Fibroblast of lung (primary cell): ENCODE measurements around the gene FAM180A. TPM values are rescaled to one million over a fixed set of nuclear protein-coding genes. Genes with fewer than 3 reads are reported as not detected.

Experiments
- DNase-seq, 2 donors: peaks; one replicate each; pipeline versions ENCODE4 v3.0.0 to v3.0.0-alpha.2; 2010; ENCODE audit warnings: low read depth in 2 of 2
- H2AFZ ChIP-seq: 2 replicates; pipeline ENCODE4 v1.5.1; 2012; ENCODE audit warnings: low read length, control low read depth, inconsistent platforms
- H3K27ac ChIP-seq: 2 replicates; pipeline ENCODE4 v1.5.1; 2011; ENCODE audit warnings: low read length, control low read depth; ENCODE audit not compliant: insufficient read depth
- H3K27me3 ChIP-seq: 2 replicates; pipeline ENCODE4 v1.5.1; 2011; ENCODE audit warnings: mild to moderate bottlenecking, low read length; ENCODE audit not compliant: control insufficient read depth, insufficient read depth
- H3K36me3 ChIP-seq: 2 replicates; pipeline ENCODE4 v1.5.1; 2011; ENCODE audit warnings: low read length; ENCODE audit not compliant: control insufficient read depth, insufficient read depth
- H3K4me1 ChIP-seq: 2 replicates; pipeline ENCODE4 v1.5.1; 2011; ENCODE audit warnings: low read length; ENCODE audit not compliant: control insufficient read depth, insufficient read depth; ENCODE audit errors: extremely low read depth
- H3K4me2 ChIP-seq: 2 replicates; pipeline ENCODE4 v1.5.1; 2011; ENCODE audit warnings: low read length, control low read depth; ENCODE audit not compliant: insufficient read depth; ENCODE audit errors: extremely low read depth
- H3K4me3 ChIP-seq, 4 experiments: fragments of 200-600 bp in 1 of 4; sonication (generic) in 1 of 4; replicated peaks in 1 of 4; 2 replicates each; pipeline ENCODE4 v1.5.1; 2011 to 2016; ENCODE audit warnings: low read length in 4 of 4, low read depth in 3 of 4, mild to moderate bottlenecking in 3 of 4, control low read depth in 2 of 4, inconsistent platforms in 1 of 4, mixed read lengths in 1 of 4; ENCODE audit not compliant: insufficient read depth in 1 of 4; ENCODE audit errors: control extremely low read depth in 1 of 4
- H3K79me2 ChIP-seq: 2 replicates; pipeline ENCODE4 v1.5.1; 2012; ENCODE audit warnings: mild to moderate bottlenecking, low read length, inconsistent platforms; ENCODE audit not compliant: control insufficient read depth, insufficient read depth
- H3K9ac ChIP-seq: 2 replicates; pipeline ENCODE4 v1.5.1; 2011; ENCODE audit warnings: mild to moderate bottlenecking, low read length, control low read depth; ENCODE audit not compliant: insufficient read depth
- H3K9me3 ChIP-seq: 2 replicates; pipeline ENCODE4 v1.5.1; 2012; ENCODE audit warnings: low read depth, low read length; ENCODE audit not compliant: control insufficient read depth, insufficient read depth
- H4K20me1 ChIP-seq: 2 replicates; pipeline ENCODE4 v1.5.1; 2011; ENCODE audit warnings: low read length; ENCODE audit not compliant: control insufficient read depth, insufficient read depth; ENCODE audit errors: extremely low read depth
- EZH2 ChIP-seq: IDR thresholded peaks from 2 replicates; pipeline ENCODE4 v1.5.1; 2012; ENCODE audit warnings: low read length, control low read depth, mild to moderate bottlenecking; ENCODE audit errors: missing control alignments
- polyA plus RNA-seq, 2 donors: library from polyadenylated mRNA; depleted of rRNA in 1 of 2; stranded (reverse) in 1 of 2; unstranded in 1 of 2; fragments of >200 nt; gene quantifications; 2 replicates each; pipeline ENCODE4 v1.2.1, GENCODE V29; 2011 to 2012; ENCODE audit warnings: missing spikeins in 1 of 2
- total RNA-seq: library from RNA; depleted of rRNA; stranded (reverse); fragments of >200 nt; gene quantifications from 2 replicates; pipeline ENCODE4 v1.2.1, GENCODE V29; 2014
- TF ChIP-seq, protein P1 (sequence below), 2 donors: IDR thresholded peaks in 1 of 2; conservative IDR thresholded peaks in 1 of 2; 1 replicate in 1 of 2; 2 replicates in 1 of 2; pipeline ENCODE4 v1.5.1; 2011 to 2012; ENCODE audit warnings: low read length in 2 of 2, control low read depth in 1 of 2, inconsistent platforms in 1 of 2, low read depth in 1 of 2, mild to moderate bottlenecking in 1 of 2

FAM180A gene
- total and polyA plus RNA-seq, 2 donors (not counting 1 experiment from before 2014, with no cell fraction given), result 15.6 to 38.5 TPM

DNA sequence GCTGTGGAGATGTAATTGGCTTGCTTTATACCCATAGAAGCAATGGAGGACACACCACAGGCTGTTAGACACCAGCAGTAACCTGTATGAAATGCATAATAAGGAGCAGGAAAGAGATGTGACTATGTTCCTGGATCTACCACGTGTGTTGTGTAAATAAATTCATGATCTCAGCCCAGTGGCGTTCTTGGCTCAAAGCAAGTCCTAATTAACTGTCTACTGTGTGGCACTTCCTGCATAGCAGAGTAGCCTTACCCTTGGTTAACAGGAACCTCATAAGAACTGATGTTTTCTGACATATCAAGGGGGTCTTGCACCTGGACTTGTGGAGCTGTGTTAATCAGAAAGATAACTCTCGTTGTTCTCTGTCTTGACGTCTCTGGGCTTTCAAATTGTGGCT lies 25.7 kb upstream of the FAM180A start:
- Histone ChIP-seq H3K4me1 (no peaks in the 10 kb centered on the region), H3K9ac (no peak overlapping the region), H3K4me3 (no peak overlapping the region), H3K79me2 (no peaks in the 10 kb centered on the region), H3K36me3 (no peaks in the 10 kb centered on the region), H3K27ac (no peak overlapping the region), H3K4me2 (peak overlapping the region; percentile 39), H4K20me1 (no peaks in the 10 kb centered on the region), H3K9me3 (no peaks in the 10 kb centered on the region), H2AFZ (peak overlapping the region; percentile 5), H3K27me3 (no peaks in the 10 kb centered on the region)
- DNase-seq, result peak; percentile 38 to 91
- no peak for TF ChIP-seq EZH2
- TF ChIP-seq, protein P1, sequence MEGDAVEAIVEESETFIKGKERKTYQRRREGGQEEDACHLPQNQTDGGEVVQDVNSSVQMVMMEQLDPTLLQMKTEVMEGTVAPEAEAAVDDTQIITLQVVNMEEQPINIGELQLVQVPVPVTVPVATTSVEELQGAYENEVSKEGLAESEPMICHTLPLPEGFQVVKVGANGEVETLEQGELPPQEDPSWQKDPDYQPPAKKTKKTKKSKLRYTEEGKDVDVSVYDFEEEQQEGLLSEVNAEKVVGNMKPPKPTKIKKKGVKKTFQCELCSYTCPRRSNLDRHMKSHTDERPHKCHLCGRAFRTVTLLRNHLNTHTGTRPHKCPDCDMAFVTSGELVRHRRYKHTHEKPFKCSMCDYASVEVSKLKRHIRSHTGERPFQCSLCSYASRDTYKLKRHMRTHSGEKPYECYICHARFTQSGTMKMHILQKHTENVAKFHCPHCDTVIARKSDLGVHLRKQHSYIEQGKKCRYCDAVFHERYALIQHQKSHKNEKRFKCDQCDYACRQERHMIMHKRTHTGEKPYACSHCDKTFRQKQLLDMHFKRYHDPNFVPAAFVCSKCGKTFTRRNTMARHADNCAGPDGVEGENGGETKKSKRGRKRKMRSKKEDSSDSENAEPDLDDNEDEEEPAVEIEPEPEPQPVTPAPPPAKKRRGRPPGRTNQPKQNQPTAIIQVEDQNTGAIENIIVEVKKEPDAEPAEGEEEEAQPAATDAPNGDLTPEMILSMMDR (conservative IDR thresholded peaks at IDR 0.05 in 1 of 2, IDR thresholded peaks at IDR 0.05 in 1 of 2; ENCODE audit: low read depth in 1 of 2, low read length in 2 of 2), result no peak

DNA sequence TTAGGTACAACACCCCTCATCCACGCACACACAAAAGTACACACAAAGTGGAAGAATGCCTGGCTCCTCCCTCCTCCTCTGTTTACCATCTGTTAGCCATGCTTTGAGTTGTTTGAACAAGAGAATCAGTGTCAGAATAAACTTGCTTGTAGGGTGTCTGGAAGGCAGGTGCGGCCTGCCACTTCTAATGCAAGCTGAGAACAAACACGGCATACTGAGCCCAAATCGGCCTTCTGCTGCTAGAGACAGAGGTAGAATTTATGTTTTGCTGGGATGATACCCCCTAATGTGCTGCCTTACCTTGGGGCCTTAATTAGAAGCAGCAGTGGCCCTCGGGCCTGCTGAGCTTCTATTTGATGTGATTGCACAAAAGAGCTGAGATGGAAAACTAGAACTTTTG lies 24.9 kb upstream of the FAM180A start:
- Histone ChIP-seq H3K79me2 (no peaks in the 10 kb centered on the region), H3K4me2 (no peak overlapping the region), H3K27ac (no peak overlapping the region), H4K20me1 (no peaks in the 10 kb centered on the region), H3K4me1 (no peaks in the 10 kb centered on the region), H2AFZ (no peak overlapping the region), H3K36me3 (no peaks in the 10 kb centered on the region), H3K9ac (no peak overlapping the region), H3K27me3 (no peaks in the 10 kb centered on the region), H3K4me3 (no peak overlapping the region), H3K9me3 (no peaks in the 10 kb centered on the region)
- TF ChIP-seq, protein P1 (conservative IDR thresholded peaks at IDR 0.05 in 1 of 2, IDR thresholded peaks at IDR 0.05 in 1 of 2; ENCODE audit: low read depth in 1 of 2, low read length in 2 of 2), result no peak
- no peak for TF ChIP-seq EZH2
- no peak for DNase-seq

DNA sequence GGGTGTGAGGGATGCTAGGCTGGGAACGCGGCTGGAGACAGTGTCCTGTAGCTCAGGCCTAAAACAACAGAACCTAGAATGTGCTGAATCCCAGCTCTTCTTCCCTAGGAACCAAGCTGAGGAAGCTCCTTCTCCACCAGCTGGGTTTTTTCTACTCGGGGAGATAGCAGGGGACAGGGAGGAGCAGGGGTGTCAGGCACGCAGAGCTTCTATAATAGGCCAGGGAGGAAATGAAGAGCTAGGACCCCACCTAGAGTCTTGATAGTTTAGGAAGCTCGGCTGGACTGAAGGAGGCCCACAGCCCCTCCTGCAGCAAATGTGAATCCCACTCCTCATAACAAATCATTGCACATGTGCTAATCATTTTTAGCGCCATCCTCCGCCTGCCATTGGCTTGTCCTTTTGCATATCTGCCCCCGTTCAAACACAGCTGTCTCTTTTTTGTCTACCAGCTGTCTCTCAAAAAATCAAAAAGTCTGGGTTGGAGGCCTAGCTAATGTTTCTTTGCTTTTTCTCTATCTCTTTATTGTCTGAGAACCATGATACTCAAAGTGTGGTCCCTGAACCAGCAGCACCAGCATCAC lies 24.1 kb upstream of the FAM180A start:
- Histone ChIP-seq H3K79me2 (no peaks in the 10 kb centered on the region), H3K4me3 (no peak overlapping the region), H3K4me2 (no peak overlapping the region), H2AFZ (peak overlapping the region; percentile 13), H3K27ac (no peak overlapping the region), H3K9me3 (no peaks in the 10 kb centered on the region), H3K4me1 (no peaks in the 10 kb centered on the region), H3K36me3 (no peaks in the 10 kb centered on the region), H4K20me1 (no peaks in the 10 kb centered on the region), H3K27me3 (no peaks in the 10 kb centered on the region), H3K9ac (no peak overlapping the region)
- peak in 1 of 2 donors; percentile 18 for DNase-seq
- TF ChIP-seq, protein P1 (conservative IDR thresholded peaks at IDR 0.05 in 1 of 2, IDR thresholded peaks at IDR 0.05 in 1 of 2; ENCODE audit: low read depth in 1 of 2, low read length in 2 of 2), result no peak
- TF ChIP-seq EZH2, result no peak
